K562 (cell line): ENCODE results near the gene NELL1. TPM values are rescaled to one million over a fixed set of nuclear protein-coding genes. Genes with fewer than 3 reads are reported as not detected.

ENCODE experiments used
- ATAC-seq: fragments of 200-7000 bp; cut with Tn5 transposase; 3 replicates; pipeline ENCODE4 v1.9.1; 2020; ENCODE audit warnings: moderate library complexity
- BruUV-seq: library from RNA; stranded (reverse); fragments of 400-500 nt; replicated peaks from 2 replicates; lab custom pipeline; 2021; lab: Mats Ljungman, UMichigan
- CTCF ChIA-PET: fragments of 300-600 bp; formaldehyde crosslinking; extraction: SDS; loops from one replicate; lab custom pipeline; 2021; ENCODE audit warnings: low intra/inter-chr PET ratio; lab: Yijun Ruan, JAX
- POLR2A ChIA-PET: fragments of 300-600, 350-650 bp; sonication (Branson Sonifier 250); formaldehyde crosslinking; extraction: SDS; loops from one replicate; lab custom pipeline; 2021; ENCODE audit warnings: antibody characterized with exemption, inconsistent platforms; lab: Yijun Ruan, JAX
- DNase-seq, 4 experiments: peaks; one replicate each; pipeline versions ENCODE4 v3.0.0 to v3.0.0-alpha.2; 2011 to 2018; ENCODE audit warnings: low spot score in 3 of 4, mixed read lengths in 3 of 4; ENCODE audit errors: extremely low read depth in 1 of 4
- FAIRE-seq: peaks from 2 replicates; lab custom pipeline; 2011; peaks lifted over from hg19 to GRCh38; lab: Jason Lieb, UNC
- H2AFZ ChIP-seq: 2 replicates; pipeline ENCODE4 v1.6.0; 2011; ENCODE audit warnings: low read depth, low read length, control low read depth, inconsistent platforms
- H3K27ac ChIP-seq: fragments of 200-600 bp; 3 replicates; pipeline ENCODE4 v1.8.0; 2011; ENCODE audit warnings: low read depth, mild to moderate bottlenecking, control low read depth, inconsistent platforms, low read length, moderate library complexity, mixed read lengths; ENCODE audit errors: extremely low read depth
- H3K27me3 ChIP-seq, 2 experiments: fragments of 300-600 bp in 1 of 2; 2 replicates in 1 of 2; 3 replicates in 1 of 2; pipeline versions ENCODE4 v1.6.0 to v1.8.0; 2011; ENCODE audit warnings: inconsistent platforms in 2 of 2, low read length in 2 of 2, mild to moderate bottlenecking in 1 of 2, mixed read lengths in 1 of 2, moderate library complexity in 1 of 2; ENCODE audit not compliant: control insufficient read depth in 2 of 2, insufficient read depth in 2 of 2
- H3K36me3 ChIP-seq: fragments of 300-600 bp; 3 replicates; pipeline ENCODE4 v1.8.0; 2011; ENCODE audit warnings: mild to moderate bottlenecking, low read length, inconsistent platforms; ENCODE audit not compliant: control insufficient read depth, insufficient read depth
- H3K4me1 ChIP-seq, 2 experiments: fragments of 200-600 bp in 1 of 2; replicated peaks in 1 of 2; 2 replicates in 1 of 2; 3 replicates in 1 of 2; pipeline versions ENCODE4 v1.5.1 to v1.8.0; 2011; ENCODE audit warnings: inconsistent platforms in 2 of 2, low read length in 2 of 2, mild to moderate bottlenecking in 1 of 2, mixed read lengths in 1 of 2, moderate library complexity in 1 of 2; ENCODE audit not compliant: control insufficient read depth in 2 of 2, insufficient read depth in 2 of 2
- H3K4me2 ChIP-seq: 2 replicates; pipeline ENCODE4 v1.6.1; 2011; ENCODE audit warnings: low read length, control low read depth, inconsistent platforms, mixed read lengths; ENCODE audit not compliant: insufficient read depth
- H3K4me3 ChIP-seq: fragments of 200-600 bp; sonication (generic), shearing (Covaris generic); 2 replicates; pipeline ENCODE4 v1.5.1; 2016; ENCODE audit warnings: control low read depth, inconsistent platforms
- H3K79me2 ChIP-seq: fragments of 200-600 bp; 3 replicates; pipeline ENCODE4 v1.8.0; 2011; ENCODE audit warnings: low read length, inconsistent platforms; ENCODE audit not compliant: control insufficient read depth, insufficient read depth
- H3K9ac ChIP-seq, 2 experiments: 2 replicates each; pipeline versions ENCODE4 v1.6.0 to v1.6.1; 2011; ENCODE audit warnings: low read depth in 2 of 2, low read length in 2 of 2, control low read depth in 1 of 2, inconsistent platforms in 1 of 2, mild to moderate bottlenecking in 1 of 2, mixed read lengths in 1 of 2; ENCODE audit not compliant: insufficient read depth in 1 of 2
- H3K9me1 ChIP-seq: one replicate; pipeline ENCODE4 v1.6.0; 2011; ENCODE audit warnings: inconsistent platforms, mild to moderate bottlenecking, low read length, moderate library complexity; ENCODE audit not compliant: control insufficient read depth, insufficient read depth
- H3K9me3 ChIP-seq: replicated peaks from 2 replicates; pipeline ENCODE4 v1.5.1; 2011; ENCODE audit warnings: low read depth, low read length, inconsistent platforms; ENCODE audit not compliant: control insufficient read depth, insufficient read depth
- H4K20me1 ChIP-seq: replicated peaks from 2 replicates; pipeline ENCODE4 v1.6.1; 2011; ENCODE audit warnings: low read length, inconsistent platforms, mixed read lengths; ENCODE audit not compliant: control insufficient read depth, insufficient read depth
- ATF7 ChIP-seq: fragments of 450-650 bp; IDR thresholded peaks from 2 replicates; pipeline ENCODE4 v1.7.1; 2014; ENCODE audit warnings: mild to moderate bottlenecking, moderate library complexity
- BRCA1 ChIP-seq, 2 experiments: fragments of 450-650 bp in 1 of 2; sonication (generic) in 1 of 2; formaldehyde crosslinking in 1 of 2; IDR thresholded peaks; 2 replicates each; pipeline versions ENCODE4 v1.5.0 to v1.6.1; 2017 to 2020; ENCODE audit warnings: mild to moderate bottlenecking in 1 of 2, missing genetic modification reagents in 1 of 2
- CCAR2 ChIP-seq: fragments of 200-400 bp; formaldehyde crosslinking; IDR thresholded peaks from 2 replicates; pipeline ENCODE4 v1.6.1; 2017; ENCODE audit warnings: mild to moderate bottlenecking, low read depth, low read length
- E4F1 ChIP-seq: fragments of 250-450 bp; sonication (Bioruptor Pico); IDR thresholded peaks from 2 replicates; pipeline ENCODE4 v1.5.0; 2021; ENCODE audit warnings: mild to moderate bottlenecking, borderline replicate concordance
- GTF2A2 ChIP-seq: IDR thresholded peaks from 2 replicates; pipeline ENCODE4 v1.6.1; 2016; ENCODE audit warnings: mild to moderate bottlenecking, missing genetic modification characterization, missing compliant biosample characterization
- MCM3 ChIP-seq: fragments of 450-650 bp; IDR thresholded peaks from 2 replicates; pipeline ENCODE4 v1.6.1; 2016
- NCOA2 ChIP-seq, 2 experiments: fragments of 450-650 bp; IDR thresholded peaks; 2 replicates each; pipeline ENCODE4 v1.6.1; 2018; ENCODE audit warnings: mild to moderate bottlenecking in 2 of 2, moderate library complexity in 1 of 2; ENCODE audit not compliant: partially characterized antibody in 2 of 2
- RAD51 ChIP-seq: fragments of 450-650 bp; IDR thresholded peaks from 2 replicates; pipeline ENCODE4 v1.7.1; 2016; ENCODE audit warnings: low read depth, mild to moderate bottlenecking, borderline replicate concordance
- SMAD2 ChIP-seq: fragments of 150-350 bp; IDR thresholded peaks from 2 replicates; pipeline ENCODE4 v1.6.1; 2014; ENCODE audit warnings: low read depth, mild to moderate bottlenecking, low read length
- ZBTB26 ChIP-seq: fragments of 450-650 bp; formaldehyde crosslinking; IDR thresholded peaks from 2 replicates; pipeline ENCODE4 v1.4.0; 2022; ENCODE audit warnings: missing genetic modification characterization
- WGBS: fragments of 100-300 bp; shearing (Covaris generic); methylation state at CpG from one replicate; pipeline ENCODE4 v1.1.6; 2016; ENCODE audit warnings: low coverage, mixed read lengths; ENCODE audit not compliant: insufficient coverage; ENCODE audit errors: missing lambda C conversion rate; 5-methylcytosine and 5-hydroxymethylcytosine counted together
- in situ Hi-C: fragments of 300-500 bp; cut with MboI; formaldehyde crosslinking; loops from 4 replicates; pipeline ENCODE4 v1.15.0; 2018; ENCODE audit warnings: inconsistent platforms, mixed read lengths
- intact Hi-C: fragments of 100-400 bp; cut with micrococcal nuclease; formaldehyde crosslinking; loops from 2 replicates; pipeline ENCODE4 v1.14.2; 2022
- polyA plus RNA-seq, 8 experiments: library from polyadenylated mRNA; depleted of rRNA in 4 of 8; stranded (reverse) in 5 of 8; unstranded in 3 of 8; fragments of >200 nt; fragmentation: Nextera tagmentation in 2 of 8; fragmentation: Illumina TruSeq in 1 of 8; extraction: Ambion mirVana in 2 of 8; extraction: Trizol in 1 of 8; gene quantifications; 2 replicates each; pipeline versions ENCODE4 v1.2.1 to v1.2.3, GENCODE V29; 2011 to 2014; ENCODE audit warnings: inconsistent platforms in 1 of 8, missing spikeins in 1 of 8
- total RNA-seq, 7 experiments: library from RNA; depleted of rRNA in 6 of 7; stranded (reverse); fragments of >200 nt in 6 of 7; fragmentation: Illumina TruSeq in 2 of 7; extraction: Trizol in 2 of 7; gene quantifications; 2 replicates each; pipeline versions ENCODE4 v1.2.1 to v1.2.3, GENCODE V29; 2011 to 2021; ENCODE audit warnings: low replicate concordance in 1 of 7

The NELL1 gene
- total and polyA plus RNA-seq, 9 of the 15 experiments (the other 6 are each of a cell fraction or from before 2014, with no cell fraction given), result not detected

- ATAC-seq, result no peak
Measured at GRCh38 chr11:21553795-21554194, 884.4 kb downstream of the NELL1 start.

GRCh38 chr11:21554284-21554683 is 884.9 kb downstream of the NELL1 start:
- Histone ChIP-seq H3K9me3 (no peaks in the 10 kb centered on the region), H3K9ac (no peak overlapping the region), H3K27me3 (no peaks in the 10 kb centered on the region), H3K27ac (no peak overlapping the region), H2AFZ (no peak overlapping the region), H3K4me3 (no peak overlapping the region), H3K4me1 (no peaks in the 10 kb centered on the region), H3K4me2 (no peak overlapping the region), H3K36me3 (no peaks in the 10 kb centered on the region), H3K79me2 (no peaks in the 10 kb centered on the region), H4K20me1 (no peaks in the 10 kb centered on the region), H3K9me1 (no peaks in the 10 kb centered on the region)
- intact Hi-C loops, result no loop called here
- in situ Hi-C loops, result no loop called here
- no peak for ATAC-seq
- WGBS, result 0% methylated on average over 3 of the region's 3 CpGs
- ChIA-PET CTCF (no interaction called here), POLR2A (no interaction called here)
- FAIRE-seq, result no peak
- BruUV-seq, result no TSS peak
- no peak for DNase-seq
- TF ChIP-seq GTF2A2 (tag) (no peak), ATF7 (no peak), E4F1 (CRISPR knock-in tag) (no peak), BRCA1 (IDR thresholded peaks at IDR 0.05) (no peak), BRCA1 (CRISPR knock-in tag; IDR thresholded peaks at IDR 0.05) (no peak), SMAD2 (no peak), MCM3 (no peak), RAD51 (no peak), CCAR2 (no peak), NCOA2 (IDR thresholded peaks at IDR 0.05; ENCODE audit: partially characterized antibody in 2 of 2) (no peak)

More at GRCh38 chr11:21553795-21554194, 884.4 kb downstream of the NELL1 start:
- Histone ChIP-seq H3K79me2 (no peaks in the 10 kb centered on the region), H3K27ac (no peak overlapping the region), H4K20me1 (no peaks in the 10 kb centered on the region), H3K36me3 (no peaks in the 10 kb centered on the region), H3K4me2 (no peak overlapping the region), H3K9me1 (no peaks in the 10 kb centered on the region), H3K9ac (no peak overlapping the region), H3K9me3 (no peaks in the 10 kb centered on the region), H3K27me3 (no peaks in the 10 kb centered on the region), H2AFZ (no peak overlapping the region), H3K4me3 (no peak overlapping the region), H3K4me1 (no peaks in the 10 kb centered on the region)
- in situ Hi-C loops (no loop called here), intact Hi-C loops (no loop called here)
- TF ChIP-seq ZBTB26 (CRISPR knock-in tag), result no peak
- 0% methylated on average over 1 of the region's 1 CpG for WGBS
- FAIRE-seq (no peak), DNase-seq (no peak)
- POLR2A ChIA-PET, result no interaction called here
- no TSS peak for BruUV-seq
- CTCF ChIA-PET, result no interaction called here
